ENCODE data around the gene MBNL1.
"Not testable (repeated sequence)": the region's sequence is repeated elsewhere in the genome, so short reads cannot be mapped to it uniquely, and the experiment has no call there.

- TF ChIP-seq EZH2 (IDR thresholded peaks at IDR 0.05); FOXP2 (optimal IDR thresholded peaks at IDR 0.05; ENCODE audit: control extremely low read depth, extremely low read length, insufficient read depth): not testable (repeated sequence)
Observed at GRCh38 chr3:152435210-152435609, 166.5 kb downstream of the MBNL1 start.
